ENCODE measurements around the gene ABHD16B.

DNA sequence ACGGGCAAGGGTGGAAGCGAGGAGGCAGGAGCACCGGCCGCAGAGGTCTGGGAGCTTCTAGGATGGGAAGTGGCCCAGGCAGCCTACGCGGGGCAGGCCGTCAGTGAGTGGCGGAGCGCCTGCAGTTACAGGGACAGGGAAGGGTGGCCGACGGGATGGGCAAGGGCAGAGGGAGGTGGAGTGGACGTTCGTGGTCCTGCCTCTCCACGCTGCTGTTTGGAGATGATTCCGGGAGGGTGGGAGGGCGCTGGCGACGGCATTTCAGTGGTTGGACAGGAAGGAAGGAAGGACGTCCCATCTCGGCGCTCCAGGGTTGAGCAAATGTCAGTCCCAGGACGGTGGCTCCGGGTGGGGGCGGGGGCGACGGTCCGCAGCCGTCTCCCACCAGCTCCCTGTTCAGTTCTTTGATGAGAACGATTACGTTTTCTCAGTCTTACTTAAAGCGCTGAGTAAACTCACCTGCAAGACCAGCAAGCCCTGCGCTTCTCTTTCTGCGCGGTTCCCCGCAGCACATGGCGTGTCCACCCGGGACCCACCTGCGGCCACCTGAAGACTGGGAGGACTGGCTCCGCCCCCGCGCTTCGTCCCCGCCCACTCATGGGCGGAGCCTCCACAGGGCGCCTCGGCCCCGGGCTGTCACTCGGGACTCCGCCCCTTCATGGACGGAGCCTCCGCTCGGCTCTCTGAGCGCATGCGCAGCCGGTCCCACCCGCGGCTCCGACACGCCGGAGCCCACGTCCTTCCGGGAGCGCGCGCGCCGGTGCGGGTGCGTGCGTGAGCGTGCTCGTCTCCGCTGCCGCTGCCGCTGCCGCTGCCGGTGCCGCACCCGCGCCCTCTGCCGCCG, 33.3 kb downstream of the ABHD16B start, which contains the start of gene DNAJC5:
- TF ChIP-seq, protein P1, sequence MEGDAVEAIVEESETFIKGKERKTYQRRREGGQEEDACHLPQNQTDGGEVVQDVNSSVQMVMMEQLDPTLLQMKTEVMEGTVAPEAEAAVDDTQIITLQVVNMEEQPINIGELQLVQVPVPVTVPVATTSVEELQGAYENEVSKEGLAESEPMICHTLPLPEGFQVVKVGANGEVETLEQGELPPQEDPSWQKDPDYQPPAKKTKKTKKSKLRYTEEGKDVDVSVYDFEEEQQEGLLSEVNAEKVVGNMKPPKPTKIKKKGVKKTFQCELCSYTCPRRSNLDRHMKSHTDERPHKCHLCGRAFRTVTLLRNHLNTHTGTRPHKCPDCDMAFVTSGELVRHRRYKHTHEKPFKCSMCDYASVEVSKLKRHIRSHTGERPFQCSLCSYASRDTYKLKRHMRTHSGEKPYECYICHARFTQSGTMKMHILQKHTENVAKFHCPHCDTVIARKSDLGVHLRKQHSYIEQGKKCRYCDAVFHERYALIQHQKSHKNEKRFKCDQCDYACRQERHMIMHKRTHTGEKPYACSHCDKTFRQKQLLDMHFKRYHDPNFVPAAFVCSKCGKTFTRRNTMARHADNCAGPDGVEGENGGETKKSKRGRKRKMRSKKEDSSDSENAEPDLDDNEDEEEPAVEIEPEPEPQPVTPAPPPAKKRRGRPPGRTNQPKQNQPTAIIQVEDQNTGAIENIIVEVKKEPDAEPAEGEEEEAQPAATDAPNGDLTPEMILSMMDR (IDR thresholded peaks at IDR 0.05) = no peak
- TF ChIP-seq, protein P2, sequence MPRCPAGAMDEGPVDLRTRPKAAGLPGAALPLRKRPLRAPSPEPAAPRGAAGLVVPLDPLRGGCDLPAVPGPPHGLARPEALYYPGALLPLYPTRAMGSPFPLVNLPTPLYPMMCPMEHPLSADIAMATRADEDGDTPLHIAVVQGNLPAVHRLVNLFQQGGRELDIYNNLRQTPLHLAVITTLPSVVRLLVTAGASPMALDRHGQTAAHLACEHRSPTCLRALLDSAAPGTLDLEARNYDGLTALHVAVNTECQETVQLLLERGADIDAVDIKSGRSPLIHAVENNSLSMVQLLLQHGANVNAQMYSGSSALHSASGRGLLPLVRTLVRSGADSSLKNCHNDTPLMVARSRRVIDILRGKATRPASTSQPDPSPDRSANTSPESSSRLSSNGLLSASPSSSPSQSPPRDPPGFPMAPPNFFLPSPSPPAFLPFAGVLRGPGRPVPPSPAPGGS (IDR thresholded peaks at IDR 0.05) = no peak
- no peak for TF ChIP-seq RAD21 (conservative IDR thresholded peaks at IDR 0.05 in 1 of 2, IDR thresholded peaks at IDR 0.05 in 1 of 2)
- TF ChIP-seq, protein P3, sequence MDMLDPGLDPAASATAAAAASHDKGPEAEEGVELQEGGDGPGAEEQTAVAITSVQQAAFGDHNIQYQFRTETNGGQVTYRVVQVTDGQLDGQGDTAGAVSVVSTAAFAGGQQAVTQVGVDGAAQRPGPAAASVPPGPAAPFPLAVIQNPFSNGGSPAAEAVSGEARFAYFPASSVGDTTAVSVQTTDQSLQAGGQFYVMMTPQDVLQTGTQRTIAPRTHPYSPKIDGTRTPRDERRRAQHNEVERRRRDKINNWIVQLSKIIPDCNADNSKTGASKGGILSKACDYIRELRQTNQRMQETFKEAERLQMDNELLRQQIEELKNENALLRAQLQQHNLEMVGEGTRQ (IDR thresholded peaks at IDR 0.05) = no peak
- no peak for TF ChIP-seq EP300 (IDR thresholded peaks at IDR 0.05)
- TF ChIP-seq, protein P4, sequence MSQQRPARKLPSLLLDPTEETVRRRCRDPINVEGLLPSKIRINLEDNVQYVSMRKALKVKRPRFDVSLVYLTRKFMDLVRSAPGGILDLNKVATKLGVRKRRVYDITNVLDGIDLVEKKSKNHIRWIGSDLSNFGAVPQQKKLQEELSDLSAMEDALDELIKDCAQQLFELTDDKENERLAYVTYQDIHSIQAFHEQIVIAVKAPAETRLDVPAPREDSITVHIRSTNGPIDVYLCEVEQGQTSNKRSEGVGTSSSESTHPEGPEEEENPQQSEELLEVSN (IDR thresholded peaks at IDR 0.05; ENCODE audit: borderline replicate concordance, low read depth) = no peak
- peak; percentile 53 for TF ChIP-seq POLR2A (IDR thresholded peaks at IDR 0.05; ENCODE audit: low read length)
- no peak for TF ChIP-seq EHF (CRISPR knock-in tag; IDR thresholded peaks at IDR 0.05)

All from A549 (cell line).